AG08396 (cell line): ENCODE data around the gene ULBP1.
"Not testable (repeated sequence)": the region's sequence is repeated elsewhere in the genome, so short reads cannot be mapped to it uniquely, and the experiment has no call there.

Source experiments
- DNase-seq: peaks from one replicate; pipeline ENCODE4 v3.0.0; 2012; ENCODE audit warnings: low spot score, mixed read lengths

Gene ULBP1

DNA sequence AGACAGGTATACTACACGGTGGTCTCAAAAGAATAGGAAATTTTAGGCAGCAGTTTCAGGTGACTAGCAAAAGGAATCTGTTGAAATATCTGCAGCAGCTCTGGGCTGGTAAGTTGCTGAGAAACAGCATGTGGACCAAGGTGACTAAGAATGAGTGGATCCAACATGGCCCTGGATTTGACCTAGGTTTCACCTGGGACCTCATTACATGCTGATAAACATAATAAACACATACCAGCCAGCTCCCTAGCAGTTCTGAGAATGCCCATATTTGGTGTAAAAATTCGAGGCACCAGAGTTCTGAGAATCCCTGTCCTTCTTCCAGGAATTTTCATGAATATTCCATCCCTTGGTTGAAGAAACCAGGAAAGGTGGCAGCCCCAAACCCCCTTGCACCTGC is 10.4 kb upstream of the ULBP1 start:
- DNase-seq, result not testable (repeated sequence)

DNA sequence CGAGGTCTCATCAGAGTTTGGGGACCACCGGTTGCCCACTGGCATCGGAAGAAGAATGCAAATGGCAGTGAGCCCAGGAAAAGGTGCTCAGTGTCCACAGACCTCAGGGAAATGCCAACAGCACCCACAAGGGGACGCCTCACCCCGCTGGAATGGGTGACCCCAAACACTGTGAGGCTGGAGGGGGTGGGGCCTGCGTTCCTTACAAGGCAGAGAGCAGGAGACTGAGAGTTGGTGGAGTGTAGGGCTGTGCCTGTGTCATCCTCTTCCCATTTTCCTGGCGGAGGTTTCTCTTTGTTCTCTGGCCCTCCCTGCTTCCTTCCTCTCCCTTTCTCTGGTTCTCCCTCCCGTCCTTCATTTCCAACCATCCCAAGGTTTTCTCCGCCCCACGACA is 9.8 kb upstream of the ULBP1 start:
- not testable (repeated sequence) for DNase-seq

DNA sequence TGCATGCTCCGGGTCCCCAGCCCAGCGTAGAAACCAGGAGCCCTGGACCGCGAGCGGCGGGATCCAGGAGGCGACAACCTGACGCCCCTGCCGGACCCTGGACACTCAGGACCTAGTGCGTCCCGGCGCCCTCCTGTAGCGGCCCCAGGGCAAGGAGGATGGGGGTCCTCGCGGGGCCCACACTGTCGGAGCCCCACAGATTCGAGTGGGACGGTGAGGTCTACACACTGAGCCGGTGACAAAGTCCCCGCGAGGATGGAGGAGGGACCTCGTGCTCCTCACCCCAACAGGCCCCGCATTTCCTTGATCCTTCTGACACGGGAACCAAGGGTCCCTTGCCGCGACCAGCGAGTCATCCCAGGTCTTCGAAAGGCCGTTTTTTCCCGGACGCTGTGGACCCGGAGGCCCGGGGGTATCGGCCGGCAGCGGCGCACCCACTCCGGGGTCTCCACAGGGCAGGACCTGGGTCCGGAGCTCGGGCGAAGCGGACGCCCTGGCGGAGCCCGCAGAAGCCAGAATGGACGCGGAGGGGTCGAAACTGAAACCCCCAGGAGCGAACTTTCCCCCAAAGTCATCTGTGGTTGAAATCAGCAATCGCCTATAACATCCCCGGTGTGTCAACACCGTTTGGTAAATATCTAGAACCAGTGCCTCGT is 9.3 kb upstream of the ULBP1 start:
- DNase-seq, result not testable (repeated sequence)

DNA sequence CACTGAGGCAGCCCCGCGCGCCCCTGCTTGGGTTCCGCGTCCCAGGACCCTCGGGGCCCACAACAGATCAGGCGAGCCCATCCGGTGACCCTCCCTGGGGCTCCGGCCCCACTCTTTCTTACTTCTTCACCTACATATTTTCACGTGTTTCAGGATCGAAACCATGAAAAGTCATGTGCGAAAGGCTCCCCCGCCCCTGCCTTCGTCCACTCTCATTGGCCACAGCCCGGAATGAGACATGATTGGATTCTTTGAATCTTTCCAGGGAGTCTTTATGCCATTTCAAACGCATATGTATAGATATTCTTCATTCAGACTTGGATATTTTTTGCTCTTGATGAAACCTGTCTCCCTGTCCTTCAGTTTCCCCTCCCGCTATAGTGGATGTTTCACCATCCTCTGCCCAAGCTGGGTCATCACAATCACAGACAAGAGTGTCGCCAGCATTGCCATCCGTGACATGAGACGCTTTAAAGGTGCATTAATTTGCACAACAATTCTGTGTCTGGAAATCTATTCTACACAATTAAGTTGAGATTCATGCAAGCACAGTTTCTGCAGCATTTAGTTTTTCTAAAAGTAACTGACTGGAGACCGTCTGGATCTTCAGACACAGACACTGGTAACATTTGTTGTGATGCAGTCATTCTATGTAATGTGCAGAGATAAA is 8.6 kb upstream of the ULBP1 start:
- not testable (repeated sequence) for DNase-seq

DNA sequence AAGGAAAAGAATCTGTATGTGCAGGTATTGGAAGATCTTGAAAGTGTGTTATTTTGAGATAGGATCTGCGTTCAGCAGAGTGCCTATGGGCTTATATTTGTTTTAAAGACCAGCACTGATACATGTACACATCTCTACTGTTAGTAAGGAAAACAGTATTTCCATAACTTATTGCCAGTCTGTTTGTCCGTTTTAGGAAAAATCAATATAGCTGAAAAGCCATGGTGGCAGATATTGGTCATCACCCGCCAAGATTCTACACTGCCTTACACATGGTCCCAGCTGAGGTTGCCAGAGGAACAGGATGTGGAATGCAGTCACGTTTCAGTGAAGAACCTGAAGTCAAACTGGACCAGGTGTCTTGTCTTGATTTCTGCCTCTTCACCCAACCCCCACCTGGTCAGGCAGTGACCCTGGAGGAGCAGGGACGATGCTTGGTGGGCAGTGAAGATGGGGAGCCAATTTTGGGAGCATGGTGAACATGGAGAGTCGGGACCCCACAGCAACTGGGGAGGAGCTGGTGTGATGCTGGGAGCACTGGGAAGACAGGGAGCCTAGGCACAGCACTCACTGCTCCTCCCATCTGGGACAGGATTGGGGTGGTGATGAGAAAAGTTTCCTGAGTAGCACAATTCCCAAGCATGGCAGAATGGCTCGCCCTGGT is 8.0 kb upstream of the ULBP1 start:
- not testable (repeated sequence) for DNase-seq

DNA sequence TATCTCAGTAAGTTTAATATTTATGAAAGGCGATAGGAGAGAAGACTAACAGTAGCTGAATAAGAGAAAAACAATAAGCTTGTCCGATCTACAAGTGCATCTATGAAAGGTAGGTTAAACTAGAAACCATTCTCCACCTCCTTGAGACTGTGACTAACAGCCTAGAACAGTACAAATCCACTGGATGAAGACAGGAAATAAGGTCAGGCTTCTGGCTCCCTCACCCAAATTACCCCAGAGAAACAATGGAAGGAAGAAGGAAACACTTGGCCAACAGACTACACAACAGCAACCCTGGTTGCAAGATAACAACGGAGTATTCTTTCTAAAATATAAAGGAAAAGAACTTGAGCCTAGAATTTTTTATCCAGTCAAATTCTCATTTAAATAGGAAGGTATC is 5.6 kb upstream of the ULBP1 start:
- not testable (repeated sequence) for DNase-seq

DNA sequence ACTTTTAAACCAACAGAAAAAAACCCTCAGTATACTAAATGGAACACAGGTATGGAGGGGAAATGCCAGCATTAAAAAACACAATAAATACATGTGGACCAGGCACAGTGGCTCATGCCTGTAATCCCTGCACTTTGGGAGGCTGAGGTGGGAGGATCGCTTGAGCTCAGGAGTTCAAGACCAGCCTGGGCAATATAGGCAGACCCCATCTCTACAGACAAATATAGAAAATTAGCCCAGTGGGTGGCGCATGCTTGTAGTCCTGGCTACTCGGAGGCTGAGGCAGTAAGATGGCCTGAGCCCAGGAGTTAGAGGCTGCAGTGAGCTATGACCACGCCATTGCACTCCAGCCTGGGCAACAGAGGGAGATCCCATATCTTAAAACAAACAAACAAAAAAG is 3.9 kb upstream of the ULBP1 start:
- not testable (repeated sequence) for DNase-seq

DNA sequence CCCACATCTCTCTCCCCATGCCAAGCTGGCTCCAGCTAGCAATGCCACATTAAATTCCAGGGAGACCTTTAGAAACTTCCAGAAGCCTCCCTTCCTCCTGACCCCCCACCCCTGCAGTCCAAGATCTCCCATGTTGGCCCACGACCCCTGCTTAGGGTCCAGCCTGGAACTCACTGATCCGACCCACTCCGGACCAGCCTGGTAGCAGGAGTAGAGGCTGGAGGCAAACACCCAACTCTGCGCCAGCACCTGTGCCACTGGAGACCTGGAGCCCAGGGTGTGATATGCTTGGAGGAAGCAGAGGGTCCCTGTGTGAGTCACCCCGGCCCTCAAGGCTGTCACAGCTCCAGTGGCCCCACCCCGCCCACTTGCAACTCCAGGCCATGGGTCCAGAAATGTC is 3.3 kb upstream of the ULBP1 start:
- DNase-seq, result no peak

DNA sequence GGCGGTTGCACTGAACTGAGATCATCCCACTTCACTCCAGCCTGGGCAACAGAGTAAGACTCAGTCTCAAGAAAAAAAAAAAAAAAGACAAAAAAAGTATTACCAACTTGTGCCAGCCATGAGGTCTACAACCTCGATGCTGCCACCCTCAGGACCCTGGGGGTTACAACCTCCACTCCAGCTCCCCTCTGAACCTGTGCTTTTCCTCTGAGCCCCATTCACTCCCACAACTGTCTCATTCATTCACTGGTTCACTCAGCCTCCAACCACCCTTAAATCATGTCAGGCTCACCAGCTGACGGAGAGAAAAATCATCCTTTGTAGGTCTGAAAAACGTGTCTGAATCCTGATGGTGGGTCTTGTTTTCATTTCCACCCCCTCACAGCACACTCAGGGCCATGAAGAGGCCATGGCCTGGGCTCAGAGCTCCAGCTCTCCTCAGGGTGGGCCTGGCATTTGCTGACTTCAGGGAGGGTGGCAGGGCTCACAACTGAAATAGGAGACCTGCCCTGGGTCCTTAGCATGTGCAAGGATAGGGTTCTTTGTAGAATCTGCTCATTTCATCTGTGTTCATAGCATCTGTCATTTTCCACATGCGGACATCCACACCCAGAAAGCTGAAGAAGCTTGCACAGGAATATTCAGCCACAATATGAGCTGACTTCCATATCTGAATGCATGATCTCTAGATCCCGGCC is 1.9 kb upstream of the ULBP1 start:
- no peak for DNase-seq

DNA sequence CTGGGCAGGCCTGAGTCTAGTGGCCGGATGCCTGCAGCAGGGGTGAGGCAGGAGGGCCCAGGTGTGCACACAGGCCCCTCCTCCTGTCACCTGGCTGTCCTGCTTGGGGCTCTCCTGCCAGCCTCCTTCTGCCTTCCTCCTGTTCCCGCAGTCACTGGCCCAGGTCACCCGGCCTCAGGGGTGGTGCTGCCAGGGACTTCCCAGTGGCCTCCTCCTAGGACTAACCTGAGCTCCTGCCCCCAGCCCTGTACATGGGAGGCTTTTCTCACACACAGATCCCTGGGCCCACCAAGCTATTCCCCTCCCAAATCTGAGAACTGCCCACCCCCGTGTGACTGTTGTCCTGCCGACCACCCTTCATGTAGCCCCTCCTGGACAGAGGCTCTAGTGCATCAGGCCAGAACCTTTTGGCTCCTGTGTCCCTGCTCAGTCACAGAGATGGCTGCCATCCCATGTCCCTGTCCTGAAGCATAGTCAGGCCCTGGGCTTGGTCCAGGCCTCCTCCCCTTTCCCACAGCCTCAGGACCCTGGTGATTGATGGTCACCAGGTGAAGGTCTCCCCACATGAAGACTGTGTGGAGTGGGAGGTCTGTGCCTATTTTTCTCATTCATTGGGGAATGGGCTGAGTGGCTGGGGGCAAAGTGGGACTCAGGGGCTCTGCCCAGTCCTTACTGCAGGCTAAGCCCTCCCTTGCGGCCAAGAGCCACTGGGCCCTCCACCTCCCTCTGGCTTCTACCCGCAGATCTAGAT is 1.1 kb upstream of the ULBP1 start:
- no peak for DNase-seq

DNA sequence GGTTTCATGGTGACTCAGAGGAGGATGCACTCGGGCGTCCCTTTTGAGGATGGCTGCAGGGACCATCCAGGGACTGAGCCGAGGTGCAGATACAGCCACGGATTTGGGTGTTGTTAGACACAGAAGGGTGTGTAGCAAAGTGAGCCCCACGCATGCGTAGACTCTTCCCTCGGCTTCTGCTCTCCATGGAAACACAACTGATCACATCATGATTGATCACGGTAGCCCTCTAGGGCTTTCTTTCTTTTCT is 606 bp upstream of the ULBP1 start:
- DNase-seq, result peak; percentile 27

DNA sequence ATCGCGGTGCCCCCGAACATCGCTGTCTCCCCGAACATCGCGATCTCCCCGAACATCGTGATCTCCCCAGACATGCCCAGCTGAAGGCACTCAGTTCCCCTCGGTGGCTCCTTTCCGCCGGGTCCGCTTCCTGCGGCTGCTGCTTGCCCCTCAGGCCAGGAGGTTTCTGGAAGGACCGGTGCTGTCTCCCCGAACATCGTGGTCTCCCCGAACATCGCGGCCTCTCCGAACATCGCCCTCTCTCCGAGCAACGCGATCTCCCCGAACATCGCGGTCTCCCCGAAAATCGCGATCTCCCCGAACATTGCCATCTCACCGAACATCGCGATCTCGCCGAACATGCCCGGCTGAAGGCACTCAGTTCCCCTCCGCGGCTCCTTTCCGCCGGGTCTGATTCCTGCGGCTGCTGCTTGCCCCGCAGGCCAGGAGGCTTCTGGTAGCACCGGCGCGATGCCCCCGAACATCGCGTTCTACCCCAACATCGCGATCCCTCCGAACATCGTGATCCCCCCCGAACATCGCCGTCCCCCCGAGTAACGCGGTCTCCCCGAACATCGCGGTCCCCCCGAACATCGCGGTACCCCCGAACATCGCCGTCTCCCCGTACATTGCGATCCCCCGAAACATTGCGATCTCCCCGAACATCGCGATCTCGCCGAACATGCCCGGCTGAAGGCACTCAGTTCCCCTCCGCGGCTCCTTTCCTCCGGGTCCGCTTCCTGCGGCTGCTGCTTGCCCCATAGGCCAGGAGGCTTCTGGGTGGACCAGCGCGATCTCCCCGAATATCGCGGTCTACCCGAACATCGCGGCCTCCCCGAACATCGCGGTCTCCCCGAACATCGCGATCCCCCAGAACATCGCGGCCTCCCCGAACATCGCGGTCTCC is 808 bp downstream of the ULBP1 start:
- DNase-seq, result no peak

DNA sequence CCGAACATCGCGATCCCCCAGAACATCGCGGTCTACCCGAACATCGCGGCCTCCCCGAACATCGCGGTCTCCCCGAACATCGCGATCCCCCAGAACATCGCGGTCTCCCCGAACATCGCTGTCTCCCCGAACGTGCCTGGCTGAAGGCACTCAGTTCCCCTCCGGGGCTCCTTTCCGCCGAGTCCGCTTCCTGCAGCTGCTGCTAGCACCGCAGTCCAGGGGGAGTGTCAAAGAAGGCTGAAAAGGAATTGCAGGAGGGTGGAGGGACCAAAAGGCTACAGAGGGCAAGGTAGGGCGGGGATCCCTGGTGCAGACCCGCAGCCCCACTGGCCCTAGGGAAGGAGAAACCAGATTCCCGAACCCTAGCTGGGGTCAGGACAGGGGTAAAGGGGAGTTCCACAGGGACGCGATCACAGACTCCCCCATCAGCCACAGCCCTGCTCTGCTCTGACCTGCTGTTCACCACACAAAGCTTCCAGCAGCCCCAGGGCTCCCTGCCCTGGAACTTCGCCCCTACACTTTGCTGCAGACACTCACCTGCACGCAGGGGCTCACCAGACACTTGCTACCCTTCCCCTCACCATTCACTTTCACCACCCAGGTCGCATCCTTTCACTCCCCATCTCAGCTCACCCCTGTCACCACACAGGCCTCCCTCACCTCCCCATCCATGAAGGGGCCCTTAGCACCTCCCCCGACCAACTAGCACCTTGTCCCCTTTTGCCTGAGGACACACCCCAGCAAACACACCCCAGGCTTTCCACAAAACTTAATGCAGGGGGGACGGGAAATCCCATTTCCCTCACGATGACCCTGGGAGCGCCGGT is 1.7 kb downstream of the ULBP1 start:
- DNase-seq, result no peak

DNA sequence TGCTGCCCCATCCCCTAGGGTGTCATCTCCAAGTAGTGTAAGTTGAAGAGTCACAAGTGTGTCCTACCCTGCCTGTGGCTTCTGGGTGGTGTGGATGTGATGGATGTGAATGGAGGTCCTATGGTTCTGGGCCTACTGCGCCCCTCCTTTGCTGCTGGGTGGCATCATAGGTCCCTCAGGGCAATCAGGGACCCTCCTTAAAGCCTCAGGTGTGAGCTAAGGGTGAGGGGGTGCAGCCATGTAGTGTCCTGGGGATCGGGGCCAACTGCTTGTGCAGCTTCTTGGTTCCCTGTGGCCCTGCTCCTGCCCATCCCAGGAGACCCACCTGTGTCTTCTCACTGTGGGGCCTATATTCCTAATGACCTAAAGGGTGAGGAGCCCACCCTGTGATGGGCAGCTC is 2.6 kb downstream of the ULBP1 start:
- DNase-seq, result not testable (repeated sequence)

DNA sequence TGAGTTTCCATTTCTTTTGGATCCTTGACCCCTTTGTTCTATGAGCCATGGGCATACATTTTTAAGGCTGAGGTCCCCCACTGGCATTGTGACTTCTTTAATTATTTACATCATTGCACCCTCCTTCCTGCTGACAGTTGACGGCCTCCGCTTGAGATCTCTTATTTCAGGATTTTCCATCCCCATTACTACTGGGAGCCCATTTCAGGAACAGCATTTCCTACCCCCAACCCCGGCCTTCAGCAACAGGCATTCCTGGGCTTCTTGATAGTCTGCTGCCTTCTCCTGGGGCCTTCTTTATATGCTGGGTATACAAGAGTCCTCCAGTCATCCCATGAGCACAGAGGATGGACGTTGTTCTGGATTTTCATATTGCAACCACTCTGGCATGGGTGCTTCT is 3.8 kb downstream of the ULBP1 start:
- DNase-seq, result no peak

DNA sequence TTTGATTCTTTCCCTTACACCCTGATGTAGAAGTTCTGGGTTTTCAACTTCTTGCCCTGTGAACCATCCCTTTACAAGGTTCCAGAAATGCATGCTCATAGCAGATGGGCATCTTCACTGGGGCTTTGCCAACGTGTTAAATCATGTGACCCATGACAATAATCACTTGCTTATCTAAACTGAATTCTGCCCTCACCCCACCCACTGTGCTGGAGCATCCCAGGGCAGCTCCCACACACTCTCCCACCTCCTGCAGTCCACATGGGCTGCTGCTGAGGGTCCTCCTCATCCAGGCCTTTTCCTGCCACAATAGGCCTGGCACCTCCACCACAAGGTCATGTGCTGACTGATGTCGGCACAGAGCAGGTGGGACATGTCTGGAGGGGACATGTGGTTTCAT is 4.3 kb downstream of the ULBP1 start:
- DNase-seq, result not testable (repeated sequence)

DNA sequence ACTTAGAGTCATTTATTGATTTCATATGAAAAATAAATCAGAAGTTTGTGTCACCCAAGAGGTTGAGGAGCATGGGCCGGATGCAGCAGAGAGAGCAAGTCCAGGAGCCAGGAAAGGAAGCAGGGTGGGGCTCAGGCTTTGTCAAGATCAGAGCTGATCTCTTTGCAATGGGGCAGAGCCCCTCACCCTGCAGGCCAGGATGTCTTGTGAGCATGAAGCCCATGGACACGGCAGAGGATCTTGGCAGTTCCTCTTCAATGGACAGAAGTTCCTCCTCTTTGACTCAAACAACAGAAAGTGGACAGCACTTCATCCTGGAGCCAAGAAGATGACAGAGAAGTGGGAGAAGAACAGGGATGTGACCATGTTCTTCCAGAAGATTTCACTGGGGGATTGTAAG is 5.2 kb downstream of the ULBP1 start:
- not testable (repeated sequence) for DNase-seq

DNA sequence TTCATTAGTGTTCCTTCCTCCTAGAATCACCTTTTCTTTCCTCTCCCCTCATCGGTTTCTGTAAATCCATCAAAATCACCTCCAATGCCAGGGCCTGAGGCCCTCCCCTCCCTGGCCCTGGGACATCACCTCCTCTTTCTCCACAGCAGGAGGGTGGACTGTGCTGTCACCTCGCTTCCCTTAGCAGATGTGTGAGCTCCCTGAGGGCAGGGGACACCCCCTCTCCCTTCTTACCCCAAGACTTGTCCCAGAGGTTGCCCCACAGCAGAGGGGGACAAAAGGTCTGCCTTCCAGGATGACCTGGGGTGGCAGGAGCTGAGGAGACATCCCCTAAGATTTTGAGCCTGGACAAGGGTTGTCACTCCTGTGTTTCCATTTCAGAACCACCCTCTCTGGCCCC is 5.9 kb downstream of the ULBP1 start:
- DNase-seq, result no peak

DNA sequence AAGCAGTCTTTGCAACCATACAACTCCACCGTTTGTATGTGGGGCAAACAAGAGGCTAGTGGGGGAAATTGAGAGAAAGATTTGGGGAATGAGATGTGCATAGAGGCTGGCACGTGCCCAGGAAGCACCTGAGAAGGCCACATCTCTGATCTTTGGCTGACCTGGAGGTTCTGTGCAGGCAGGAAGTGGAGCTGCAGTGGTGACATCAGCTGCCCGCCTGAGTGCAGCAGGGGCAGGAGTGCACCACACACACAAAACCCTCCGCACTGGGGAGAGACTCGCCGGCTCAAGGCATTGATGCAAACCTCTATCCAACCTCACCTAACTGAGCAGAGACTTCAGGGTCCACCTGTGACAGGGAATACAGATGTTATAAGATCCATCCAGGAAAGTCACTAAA is 10.7 kb downstream of the ULBP1 start:
- DNase-seq, result not testable (repeated sequence)

DNA sequence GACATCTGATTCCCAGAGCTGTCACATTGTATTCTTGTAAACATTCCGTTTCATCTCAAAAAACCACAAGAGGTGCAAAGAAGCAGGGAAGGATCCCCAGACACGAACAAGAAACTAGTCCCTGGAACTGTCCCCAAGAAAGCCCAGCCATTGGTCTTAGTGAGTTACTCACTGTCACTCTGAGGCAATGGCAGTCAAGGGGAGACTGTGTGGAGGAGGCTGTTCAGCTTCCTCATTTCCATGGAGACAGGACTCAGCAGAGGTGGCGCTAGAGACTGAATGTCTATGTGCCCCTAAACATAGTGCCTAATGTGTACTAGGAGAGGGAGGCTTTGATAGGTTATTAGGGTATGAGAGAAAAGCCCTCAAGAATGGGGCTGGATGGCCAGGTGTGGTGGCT is 11.1 kb downstream of the ULBP1 start:
- no peak for DNase-seq

DNA sequence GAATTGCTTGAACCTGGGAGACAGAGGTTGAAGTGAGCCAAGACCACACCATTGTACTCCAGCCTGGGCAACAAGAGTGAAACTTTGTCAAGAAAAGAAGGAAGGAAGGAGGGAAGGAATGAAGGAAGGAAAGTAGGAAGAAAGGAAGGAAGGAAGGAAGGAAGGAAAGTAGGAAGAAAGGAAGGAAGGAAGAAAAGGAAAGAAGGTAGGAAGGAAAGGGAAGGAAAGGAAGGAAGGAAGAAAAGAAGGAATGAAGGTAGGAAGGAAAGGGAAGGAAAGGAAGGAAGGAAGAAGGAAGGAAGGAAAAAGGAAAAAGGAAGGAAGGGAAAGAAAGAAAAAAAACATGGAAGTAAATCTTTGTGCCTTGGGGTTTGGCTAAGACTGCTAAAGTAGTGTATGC is 11.7 kb downstream of the ULBP1 start:
- DNase-seq, result no peak
